ENCODE data around the gene GTF2H2. TPM values are rescaled to one million over a fixed set of nuclear protein-coding genes. Genes with fewer than 3 reads are reported as not detected.
"Not testable (repeated sequence)": the region's sequence is repeated elsewhere in the genome, so short reads cannot be mapped to it uniquely, and the experiment has no call there.

The GTF2H2 gene
- total RNA-seq, 1 donor from 2014 or later, result 21.7 TPM

GRCh38 chr5:71014176-71014575 lies 53.3 kb downstream of the GTF2H2 start:
- no peak for DNase-seq (ENCODE audit: low spot score)

- DNase-seq (ENCODE audit: low spot score), result no peak
Observed at GRCh38 chr5:71013575-71013974, 53.9 kb downstream of the GTF2H2 start.

GRCh38 chr5:71011194-71011792 lies 56.2 kb downstream of the GTF2H2 start:
- DNase-seq (ENCODE audit: low spot score), result no peak

GRCh38 chr5:71006983-71007382 lies 60.5 kb downstream of the GTF2H2 start:
- DNase-seq (ENCODE audit: low spot score), result not testable (repeated sequence)

Other genes starting within 250 kb of the GTF2H2 start
- gene SERF1A, start 167.0 kb downstream of the GTF2H2 start, total RNA-seq, result 6.2 TPM
- gene SMN1, start 142.6 kb downstream of the GTF2H2 start, total RNA-seq, result 24.9 TPM
- gene NAIP, start 42.3 kb downstream of the GTF2H2 start, total RNA-seq, result 51.4 TPM

All from mesenteric fat pad (tissue), 1 donor.